Bronchial epithelial cell (primary cell): ENCODE measurements around the gene LONP2. TPM values are rescaled to one million over a fixed set of nuclear protein-coding genes. Genes with fewer than 3 reads are reported as not detected.
A peak's percentile ranks its signal among the peaks of the same experiment; 100 is the strongest.
"Not testable (repeated sequence)": the region's sequence is repeated elsewhere in the genome, so short reads cannot be mapped to it uniquely, and the experiment has no call there.

ENCODE experiments used
- DNase-seq: peaks from one replicate; pipeline ENCODE4 v3.0.0-alpha.2; 2010; ENCODE audit warnings: low read depth
- FAIRE-seq: peaks from 2 replicates; lab custom pipeline; 2011; peaks lifted over from hg19 to GRCh38; lab: Jason Lieb, UNC
- H3K27me3 ChIP-seq: 2 replicates; pipeline ENCODE4 v1.5.1; 2011; ENCODE audit warnings: low read length; ENCODE audit not compliant: control insufficient read depth, insufficient read depth
- H3K36me3 ChIP-seq: 2 replicates; pipeline ENCODE4 v1.5.1; 2011; ENCODE audit warnings: low read length; ENCODE audit not compliant: control insufficient read depth, insufficient read depth
- H3K4me3 ChIP-seq: 2 replicates; pipeline ENCODE4 v1.5.1; 2011; ENCODE audit warnings: mild to moderate bottlenecking, low read depth, low read length, control low read depth
- CTCF ChIP-seq: IDR thresholded peaks from 2 replicates; pipeline ENCODE4 v1.5.1; 2011; ENCODE audit warnings: mild to moderate bottlenecking, moderate library complexity, low read length, control low read depth, inconsistent platforms; ENCODE audit not compliant: insufficient read depth, severe bottlenecking
- total RNA-seq: library from RNA; depleted of rRNA; stranded (reverse); fragments of >200 nt; gene quantifications from 2 replicates; pipeline ENCODE4 v1.2.1, GENCODE V29; 2014

LONP2 gene
- total RNA-seq, 1 donor from 2014 or later: 41.9 TPM

- no peak for FAIRE-seq
- no peaks in the 10 kb centered on the region for H3K36me3 ChIP-seq
- TF ChIP-seq CTCF: no peak
- no peaks in the 10 kb centered on the region for H3K27me3 ChIP-seq
- H3K4me3 ChIP-seq: no peak overlapping the region
- DNase-seq: no peak
Observed at GRCh38 chr16:48374255-48374654, 130.2 kb downstream of the LONP2 start.

- FAIRE-seq, H3K36me3 ChIP-seq, H3K4me3 ChIP-seq, H3K27me3 ChIP-seq: not testable (repeated sequence)
- peak; percentile 42 for DNase-seq
Observed at GRCh38 chr16:48377301-48377700, 133.2 kb downstream of the LONP2 start.

- no peak for DNase-seq
- Histone ChIP-seq H3K27me3 (no peaks in the 10 kb centered on the region), H3K4me3 (no peak overlapping the region), H3K36me3 (no peaks in the 10 kb centered on the region)
- TF ChIP-seq CTCF: no peak
- no peak for FAIRE-seq
Observed at GRCh38 chr16:48378276-48378675, 134.2 kb downstream of the LONP2 start.

- Histone ChIP-seq H3K36me3 (no peaks in the 10 kb centered on the region), H3K27me3 (no peaks in the 10 kb centered on the region), H3K4me3 (no peak overlapping the region)
- DNase-seq: no peak
- FAIRE-seq: no peak
- no peak for TF ChIP-seq CTCF
Observed at GRCh38 chr16:48378836-48379235, 134.7 kb downstream of the LONP2 start.

GRCh38 chr16:48381201-48381600, 137.1 kb downstream of the LONP2 start:
- no peaks in the 10 kb centered on the region for H3K36me3 ChIP-seq
- H3K4me3 ChIP-seq: no peak overlapping the region
- FAIRE-seq (no peak), DNase-seq (no peak)
- H3K27me3 ChIP-seq: no peaks in the 10 kb centered on the region
- no peak for TF ChIP-seq CTCF

GRCh38 chr16:48382131-48382530, 138.0 kb downstream of the LONP2 start:
- H3K4me3 ChIP-seq: no peak overlapping the region
- FAIRE-seq (no peak), DNase-seq (no peak)
- H3K27me3 ChIP-seq: no peaks in the 10 kb centered on the region
- no peaks in the 10 kb centered on the region for H3K36me3 ChIP-seq
- TF ChIP-seq CTCF: no peak
